Heart left ventricle (tissue), 16 donors: ENCODE measurements around the gene OR2J2. TPM values are rescaled to one million over a fixed set of nuclear protein-coding genes. Genes with fewer than 3 reads are reported as not detected.
"Not testable (repeated sequence)": the region's sequence is repeated elsewhere in the genome, so short reads cannot be mapped to it uniquely, and the experiment has no call there.

Experiments
- ATAC-seq, 4 donors: fragments of 200-7000 bp; cut with Tn5 transposase; one replicate each; pipeline ENCODE4 v1.9.1; 2020 to 2022; ENCODE audit warnings: moderate library complexity in 4 of 4, mild to moderate bottlenecking in 3 of 4, moderate number of reproducible peaks in 1 of 4
- DNase-seq, 5 donors: peaks; one replicate each; pipeline ENCODE4 v3.0.0-alpha.2; 2020
- H3K27ac ChIP-seq, 12 donors: fragments of 200-600 bp; sonication (generic) in 4 of 12; one replicate each; pipeline versions ENCODE4 v1.5.0 to v1.8.0; 2016 to 2022; ENCODE audit warnings: mild to moderate bottlenecking in 2 of 12
- H3K27me3 ChIP-seq, 9 donors: fragments of 200-600 bp; sonication (generic) in 2 of 9; one replicate each; pipeline versions ENCODE4 v1.5.1 to v1.8.0; 2016 to 2022; ENCODE audit warnings: mild to moderate bottlenecking in 3 of 9
- H3K36me3 ChIP-seq, 9 donors: fragments of 200-600 bp; sonication (generic) in 2 of 9; one replicate each; pipeline versions ENCODE4 v1.5.0 to v1.8.0; 2018 to 2022; ENCODE audit warnings: mild to moderate bottlenecking in 2 of 9
- H3K4me1 ChIP-seq, 12 donors: fragments of 200-600 bp; sonication (generic) in 4 of 12; one replicate each; pipeline versions ENCODE4 v1.5.0 to v1.8.0; 2016 to 2022; ENCODE audit warnings: mild to moderate bottlenecking in 3 of 12
- H3K4me3 ChIP-seq, 12 donors: fragments of 200-600 bp; sonication (generic) in 4 of 12; one replicate each; pipeline versions ENCODE4 v1.5.0 to v1.8.0; 2017 to 2022; ENCODE audit warnings: mild to moderate bottlenecking in 9 of 12, moderate library complexity in 4 of 12
- H3K9me3 ChIP-seq, 12 donors: fragments of 200-600 bp; sonication (generic) in 4 of 12; one replicate each; pipeline versions ENCODE4 v1.5.0 to v1.8.0; 2016 to 2022; ENCODE audit warnings: mild to moderate bottlenecking in 1 of 12
- POLR2A ChIP-seq, 2 donors: fragments of 450-650 bp; IDR thresholded peaks; one replicate each; pipeline ENCODE4 v1.6.1; 2017; ENCODE audit warnings: antibody characterized with exemption in 2 of 2, mild to moderate bottlenecking in 2 of 2, moderate library complexity in 2 of 2
- WGBS, 4 donors: extraction: QIAGEN DNeasy Blood & Tissue Kit in 2 of 4; methylation state at CpG; one replicate each; pipeline versions ENCODE4 v1.1.5 to v1.1.7; 2013 to 2018; 5-methylcytosine and 5-hydroxymethylcytosine counted together
- intact Hi-C, 10 donors: fragments of 100-400 bp; cut with DNase I; formaldehyde crosslinking; loops; one replicate each; pipeline versions ENCODE4 v1.11.1 to v1.14.2; 2022
- polyA plus RNA-seq, 2 donors: library from polyadenylated mRNA; stranded (reverse); fragments of 200-250 nt; gene quantifications; one replicate each; pipeline ENCODE4 v1.2.3, GENCODE V29; 2013
- total RNA-seq, 9 donors: library from RNA; depleted of rRNA in 2 of 9; stranded (reverse); fragments of >200 nt in 2 of 9; fragmentation: NEBNext Ultra II Directional in 3 of 9; extraction: Animal tissue kit (Norgen Biotek cat#: 25700) in 3 of 9; gene quantifications; one replicate each; pipeline versions ENCODE4 v1.1.0 to v1.2.4, GENCODE V29; 2016 to 2023
- TF ChIP-seq, protein P1 (sequence below), 12 donors: fragments of 200-600 bp; sonication (generic) in 4 of 12; IDR thresholded peaks; one replicate each; pipeline versions ENCODE4 v1.5.0 to v1.8.0; 2018 to 2022; ENCODE audit warnings: antibody characterized with exemption in 12 of 12, mild to moderate bottlenecking in 5 of 12
- donor health status: ischemic (EF 13 %, LVEDD 7.1; RV severe dilation, severe dysfunction).
- donor health status: healthy with polysubstance abuse.
- donor health status: DM: no; HTN: yes; CAD: no.
- donor health status: DM: no; HTN: no; CAD: no.
- donor health status: ischemic (EF 25% LVEDD 6.9; RV normal size, moderate dysfunction).
- donor health status: ischemic (EF 25% LVEDD 5.7; RV mildly dilated, moderate dysfunction).
- donor health status: healthy.
- donor health status: DM: yes; HTN: yes; CAD: no.
- donor health status: ischemic (EF 35%, LVEDD 5.7; RV mildly dilated, moderate dysfunction).
- donor health status: nonischemic (EF 11% LVEDD 7.7; RV severe dilation, severe dysfunction).
- donor health status: DM: yes; HTN: yes; CAD: no.
- donor health status: PGD.
- donor health status: ischemic (EF 29% LVEDD 5.4; RV normal size, mild dysfunction).
- donor health status: nonischemic (EF 23%, LVEDD 6.1; RV moderate dilation, normal function).

Gene OR2J2
- total and polyA plus RNA-seq, 11 donors: not detected

DNA sequence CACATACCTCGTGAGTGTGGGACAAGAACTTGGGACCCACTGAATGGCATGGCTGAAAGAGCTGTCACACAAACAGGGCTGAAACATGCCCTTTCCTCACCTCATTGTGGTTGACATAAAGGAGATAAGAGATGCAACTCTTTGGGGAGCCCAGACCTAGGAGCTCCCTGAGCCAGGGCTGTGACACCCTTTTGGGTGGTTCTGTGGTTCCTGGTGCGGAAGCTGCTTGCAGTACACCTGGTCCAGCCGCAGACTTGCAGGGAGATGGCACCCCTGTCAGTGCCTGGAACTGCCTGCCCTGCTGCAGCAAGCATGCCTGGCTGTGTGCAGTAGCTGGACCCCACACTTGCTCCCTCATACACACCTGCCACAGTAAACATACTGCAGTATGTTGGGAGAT lies 31.3 kb downstream of the OR2J2 start:
- Histone ChIP-seq H3K36me3 (no peaks in the 10 kb centered on the region), H3K4me1 (no peaks in the 10 kb centered on the region), H3K9me3 (no peaks in the 10 kb centered on the region), H3K27ac (no peak overlapping the region), H3K27me3 (no peaks in the 10 kb centered on the region), H3K4me3 (no peak overlapping the region)
- DNase-seq (no peak), ATAC-seq (no peak)
- intact Hi-C loops: no loop called here
- TF ChIP-seq, protein P1, sequence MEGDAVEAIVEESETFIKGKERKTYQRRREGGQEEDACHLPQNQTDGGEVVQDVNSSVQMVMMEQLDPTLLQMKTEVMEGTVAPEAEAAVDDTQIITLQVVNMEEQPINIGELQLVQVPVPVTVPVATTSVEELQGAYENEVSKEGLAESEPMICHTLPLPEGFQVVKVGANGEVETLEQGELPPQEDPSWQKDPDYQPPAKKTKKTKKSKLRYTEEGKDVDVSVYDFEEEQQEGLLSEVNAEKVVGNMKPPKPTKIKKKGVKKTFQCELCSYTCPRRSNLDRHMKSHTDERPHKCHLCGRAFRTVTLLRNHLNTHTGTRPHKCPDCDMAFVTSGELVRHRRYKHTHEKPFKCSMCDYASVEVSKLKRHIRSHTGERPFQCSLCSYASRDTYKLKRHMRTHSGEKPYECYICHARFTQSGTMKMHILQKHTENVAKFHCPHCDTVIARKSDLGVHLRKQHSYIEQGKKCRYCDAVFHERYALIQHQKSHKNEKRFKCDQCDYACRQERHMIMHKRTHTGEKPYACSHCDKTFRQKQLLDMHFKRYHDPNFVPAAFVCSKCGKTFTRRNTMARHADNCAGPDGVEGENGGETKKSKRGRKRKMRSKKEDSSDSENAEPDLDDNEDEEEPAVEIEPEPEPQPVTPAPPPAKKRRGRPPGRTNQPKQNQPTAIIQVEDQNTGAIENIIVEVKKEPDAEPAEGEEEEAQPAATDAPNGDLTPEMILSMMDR (IDR thresholded peaks at IDR 0.05): no peak
- no peak for TF ChIP-seq POLR2A (IDR thresholded peaks at IDR 0.05)
- 75 to 90% (median 81%) methylated on average over 2 to 3 of the region's 3 CpGs for WGBS, 4 donors

DNA sequence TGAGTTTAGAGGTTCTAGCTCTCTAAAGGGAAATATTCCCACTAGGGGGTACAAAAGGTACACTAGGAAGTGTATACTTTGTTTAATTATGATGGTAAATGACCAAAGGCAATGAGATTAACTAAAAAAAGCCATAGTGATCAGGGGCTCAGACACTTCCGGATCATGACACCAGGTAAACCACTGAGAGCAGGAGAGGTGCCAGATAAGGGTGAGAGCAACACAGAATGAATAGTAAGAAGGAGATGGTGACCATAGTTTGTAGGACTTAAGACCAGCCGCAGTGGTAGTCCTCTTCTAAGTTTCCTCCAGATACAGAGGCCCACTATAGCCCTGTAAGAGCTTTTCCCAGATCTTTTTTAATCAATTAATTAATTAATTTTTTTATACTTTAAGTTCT lies 40.8 kb downstream of the OR2J2 start:
- DNase-seq (no peak), ATAC-seq (no peak)
- no peak overlapping the region for H3K4me3 ChIP-seq
- intact Hi-C loops: no loop called here
- no peaks in the 10 kb centered on the region for H3K4me1 ChIP-seq
- no peak for TF ChIP-seq POLR2A (IDR thresholded peaks at IDR 0.05)
- TF ChIP-seq, protein P1 (IDR thresholded peaks at IDR 0.05): no peak
- H3K27me3 ChIP-seq: peaks cover 0 to 12% (median 0%) of the 10 kb centered on the region in 9 donors
- no peak overlapping the region for H3K27ac ChIP-seq
- H3K9me3 ChIP-seq: no peaks in the 10 kb centered on the region
- WGBS, 4 donors: 82 to 87% (median 84%) methylated on average over 2 of the region's 2 CpGs
- no peaks in the 10 kb centered on the region for H3K36me3 ChIP-seq

DNA sequence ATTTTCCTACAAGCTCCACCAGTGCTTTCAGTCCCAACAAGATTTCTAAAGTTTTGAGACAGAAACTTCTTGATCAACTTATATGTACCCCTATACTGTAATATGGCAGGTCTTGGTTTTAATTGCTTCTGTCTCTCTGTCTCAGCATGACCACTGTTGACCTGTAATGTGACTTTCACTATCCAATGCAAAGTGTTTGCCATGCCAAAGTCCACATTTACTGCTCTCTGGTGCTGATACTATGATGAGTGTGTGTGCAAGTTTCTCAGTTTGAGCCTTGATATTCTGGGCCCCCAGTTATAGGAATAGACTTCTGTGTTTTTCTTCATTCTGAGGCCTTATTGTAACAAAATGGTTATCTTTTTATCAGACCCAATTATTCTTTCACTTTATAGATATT lies 45.8 kb downstream of the OR2J2 start:
- ATAC-seq (no peak), DNase-seq (no peak)
- H3K4me1 ChIP-seq: no peaks in the 10 kb centered on the region
- TF ChIP-seq, protein P1 (IDR thresholded peaks at IDR 0.05): no peak
- TF ChIP-seq POLR2A (IDR thresholded peaks at IDR 0.05): no peak
- no peaks in the 10 kb centered on the region for H3K9me3 ChIP-seq
- no peaks in the 10 kb centered on the region for H3K27me3 ChIP-seq
- intact Hi-C loops: no loop called here
- no peak overlapping the region for H3K27ac ChIP-seq
- no peak overlapping the region for H3K4me3 ChIP-seq
- H3K36me3 ChIP-seq: no peaks in the 10 kb centered on the region

DNA sequence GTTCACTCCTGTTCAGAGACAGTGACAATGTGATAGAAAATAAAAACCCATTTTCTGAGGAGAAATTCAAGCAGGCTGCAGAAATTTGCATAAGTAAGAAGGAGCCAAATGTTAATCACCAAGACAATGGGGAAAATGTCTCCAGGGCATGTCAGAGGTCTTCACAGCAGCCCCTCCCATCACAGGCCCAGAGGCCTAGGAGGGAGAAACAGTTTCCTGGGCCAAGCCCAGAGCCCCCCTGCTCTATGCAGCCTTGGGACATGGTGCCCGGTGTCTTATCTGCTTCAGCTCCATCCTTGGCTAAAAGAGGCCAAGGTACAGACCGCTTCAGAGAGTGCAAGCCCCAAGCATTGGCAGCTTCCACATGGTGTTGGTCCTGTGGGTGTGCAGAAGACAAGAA lies 46.5 kb downstream of the OR2J2 start:
- H3K36me3 ChIP-seq, ATAC-seq, DNase-seq, H3K27ac ChIP-seq, H3K27me3 ChIP-seq, H3K4me1 ChIP-seq, H3K4me3 ChIP-seq, H3K9me3 ChIP-seq, intact Hi-C loops: not testable (repeated sequence)
- WGBS, 4 donors: 41 to 62% (median 56%) methylated on average over 2 of the region's 2 CpGs

DNA sequence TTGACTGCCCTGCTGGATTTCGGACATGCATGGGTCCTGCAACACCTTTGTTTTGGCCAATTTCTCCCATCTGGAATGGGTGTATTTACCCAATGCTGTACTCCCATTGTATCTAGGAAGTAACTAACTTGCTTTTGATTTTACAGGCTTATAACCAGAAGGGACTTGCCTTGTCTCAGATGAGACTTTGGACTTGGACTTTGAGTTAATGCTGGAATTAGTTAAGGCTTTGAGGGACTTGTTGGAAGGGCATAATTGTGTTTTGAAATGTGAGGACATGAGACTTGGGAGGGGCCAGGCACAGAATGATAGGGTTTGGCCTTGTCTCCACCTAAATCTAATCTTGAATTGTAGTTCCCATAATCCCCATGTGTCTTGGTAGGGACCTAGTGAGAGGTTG lies 47.3 kb downstream of the OR2J2 start:
- H3K4me3 ChIP-seq, H3K27me3 ChIP-seq, ATAC-seq, H3K27ac ChIP-seq, DNase-seq, intact Hi-C loops, H3K4me1 ChIP-seq, H3K9me3 ChIP-seq, H3K36me3 ChIP-seq: not testable (repeated sequence)
- 30 to 88% (median 46%) methylated on average over 1 of the region's 1 CpG for WGBS, 4 donors

Other genes starting within 250 kb of the OR2J2 start
- 10 to 100 TPM; 14.7 to 37.7 (median 19.8) TPM for gene TRIM27, start 246.9 kb upstream of the OR2J2 start, total RNA-seq
- gene TRIM27, start 246.9 kb upstream of the OR2J2 start, polyA plus RNA-seq: 10 to 100 TPM; 15.1 to 33.5 TPM
- gene ZNF311, start 165.6 kb upstream of the OR2J2 start, total RNA-seq: under 1 TPM in 7 of 9 donors, not detected in 2; 0.07 to 0.84 (median 0.20) TPM
- under 1 TPM; 0.21 to 0.34 TPM for gene ZNF311, start 165.6 kb upstream of the OR2J2 start, polyA plus RNA-seq
- not detected for gene OR2W1, start 125.7 kb upstream of the OR2J2 start, total RNA-seq
- not detected for gene OR2W1, start 125.7 kb upstream of the OR2J2 start, polyA plus RNA-seq
- gene OR2B3, start 83.6 kb upstream of the OR2J2 start, total RNA-seq: not detected
- not detected for gene OR2B3, start 83.6 kb upstream of the OR2J2 start, polyA plus RNA-seq
- gene OR2J1, start 71.4 kb upstream of the OR2J2 start, total RNA-seq: not detected
- not detected for gene OR2J1, start 71.4 kb upstream of the OR2J2 start, polyA plus RNA-seq
- not detected for gene OR2J3, start 62.8 kb upstream of the OR2J2 start, total RNA-seq
- gene OR2J3, start 62.8 kb upstream of the OR2J2 start, polyA plus RNA-seq: not detected
- gene OR14J1, start 130.8 kb downstream of the OR2J2 start, total RNA-seq: not detected
- gene OR14J1, start 130.8 kb downstream of the OR2J2 start, polyA plus RNA-seq: not detected
- gene OR5V1, start 198.0 kb downstream of the OR2J2 start, total RNA-seq: not detected
- not detected for gene OR5V1, start 198.0 kb downstream of the OR2J2 start, polyA plus RNA-seq
- gene OR12D3, start 204.4 kb downstream of the OR2J2 start, total RNA-seq: not detected
- gene OR12D3, start 204.4 kb downstream of the OR2J2 start, polyA plus RNA-seq: not detected
- not detected for gene OR12D2, start 224.7 kb downstream of the OR2J2 start, total RNA-seq
- not detected for gene OR12D2, start 224.7 kb downstream of the OR2J2 start, polyA plus RNA-seq
- gene OR12D1, start 244.0 kb downstream of the OR2J2 start, total RNA-seq: not detected
- gene OR12D1, start 244.0 kb downstream of the OR2J2 start, polyA plus RNA-seq: not detected